Activated T-helper 9 cell treated with anti-CD3 and anti-CD28 coated beads, Interleukin-2, amount 50 U/mL, for 16 hours (primary cell): Measurements from ENCODE around the gene ACIN1.

ENCODE experiments used
- DNase-seq: peaks from one replicate; pipeline ENCODE4 v3.0.0-alpha.2; 2020; ENCODE audit warnings: low read depth

The ACIN1 gene

GRCh38 chr14:23094666-23095195 is at the start of gene ACIN1:
ACIN1 (minus strand) TSS chr14:23095136; CDS start chr14:23095112, 24 bp downstream.
- DNase-seq = no peak

GRCh38 chr14:23143911-23144310 is 49.0 kb upstream of the ACIN1 start:
- no peak for DNase-seq

- no peak for DNase-seq
These were observed 47.9 kb upstream of the ACIN1 start for GRCh38 chr14:23142826-23143225.

GRCh38 chr14:23141706-23142444 is 46.9 kb upstream of the ACIN1 start:
- DNase-seq = no peak

- no peak for DNase-seq
These were observed 45.4 kb upstream of the ACIN1 start for GRCh38 chr14:23140371-23140770.

GRCh38 chr14:23139874-23140273 is 44.9 kb upstream of the ACIN1 start:
- DNase-seq = no peak

GRCh38 chr14:23137813-23138535 is 43.0 kb upstream of the ACIN1 start:
- DNase-seq = no peak

- no peak for DNase-seq
These were observed 42.4 kb upstream of the ACIN1 start for GRCh38 chr14:23137192-23137812.

- no peak for DNase-seq
These were observed 41.7 kb upstream of the ACIN1 start for GRCh38 chr14:23136566-23137133.

- DNase-seq = no peak
These were observed 38.0 kb upstream of the ACIN1 start for GRCh38 chr14:23132970-23133369.

GRCh38 chr14:23131482-23131881 is 36.5 kb upstream of the ACIN1 start:
- DNase-seq = no peak

- no peak for DNase-seq
These were observed 35.9 kb upstream of the ACIN1 start for GRCh38 chr14:23130871-23131270.

GRCh38 chr14:23129759-23130316 is 34.9 kb upstream of the ACIN1 start:
- no peak for DNase-seq

GRCh38 chr14:23128969-23129758 is 34.2 kb upstream of the ACIN1 start:
- DNase-seq = no peak

- no peak for DNase-seq
These were observed 32.9 kb upstream of the ACIN1 start for GRCh38 chr14:23127861-23128260.

- DNase-seq = no peak
These were observed 31.8 kb upstream of the ACIN1 start for GRCh38 chr14:23126548-23127278.

GRCh38 chr14:23125933-23126524 is 31.1 kb upstream of the ACIN1 start:
- no peak for DNase-seq

- no peak for DNase-seq
These were observed 30.1 kb upstream of the ACIN1 start for GRCh38 chr14:23125011-23125410.

- DNase-seq = no peak
These were observed 29.5 kb upstream of the ACIN1 start for GRCh38 chr14:23124337-23124954.

GRCh38 chr14:23123419-23123818 is 28.5 kb upstream of the ACIN1 start:
- DNase-seq = no peak
